ENCODE data around the gene DNAJA3. TPM values are rescaled to one million over a fixed set of nuclear protein-coding genes. Genes with fewer than 3 reads are reported as not detected.

DNAJA3 gene
- 100 to 1,000 TPM; 103 to 107 TPM for total RNA-seq

DNA sequence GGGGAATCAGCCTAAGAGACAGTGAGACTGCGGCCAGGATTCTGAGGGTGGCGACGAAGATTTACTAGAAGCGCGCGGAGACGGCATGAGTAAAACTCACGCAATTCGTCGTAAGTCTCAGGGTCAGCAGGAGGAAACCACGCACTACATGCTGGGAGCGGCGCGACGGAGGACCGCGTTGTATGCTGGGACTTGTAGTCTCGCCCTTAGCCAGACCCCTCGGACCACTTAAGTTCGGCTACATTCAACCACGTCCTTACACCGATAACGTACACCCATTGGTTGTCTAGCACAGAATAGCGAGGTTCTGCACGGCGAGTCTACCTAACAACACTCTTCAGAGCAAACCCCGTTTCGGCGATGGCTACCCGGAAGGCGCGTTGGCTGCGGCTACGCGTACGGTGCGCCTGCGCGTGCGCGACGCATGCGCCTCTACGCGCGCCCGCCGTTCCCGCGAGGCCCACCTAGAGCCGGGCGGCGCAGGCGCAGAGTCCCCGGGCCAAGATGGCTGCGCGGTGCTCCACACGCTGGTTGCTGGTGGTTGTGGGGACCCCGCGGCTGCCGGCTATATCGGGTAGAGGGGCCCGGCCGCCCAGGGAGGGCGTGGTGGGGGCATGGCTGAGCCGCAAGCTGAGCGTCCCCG lies at the start of gene DNAJA3:
Gene DNAJA3, plus strand, starts transcription at position 491 of the 643 bp plus-strand sequence. Its CDS starts 14 bp downstream, at position 505.
- peak within 1 kb of the TSS; percentile 99 for H3K27ac Mint-ChIP-seq
- H3K36me3 Mint-ChIP-seq = peaks cover 33% of the 10 kb centered on the region
- no peaks in the 10 kb centered on the region for H3K9me3 Mint-ChIP-seq
- DNase-seq = peak; percentile 96
- no peaks in the 10 kb centered on the region for H3K27me3 Mint-ChIP-seq
- peaks cover 26% of the 10 kb centered on the region for H3K4me1 Mint-ChIP-seq
- H3K4me3 Mint-ChIP-seq = peak within 1 kb of the TSS; percentile 99

DNA sequence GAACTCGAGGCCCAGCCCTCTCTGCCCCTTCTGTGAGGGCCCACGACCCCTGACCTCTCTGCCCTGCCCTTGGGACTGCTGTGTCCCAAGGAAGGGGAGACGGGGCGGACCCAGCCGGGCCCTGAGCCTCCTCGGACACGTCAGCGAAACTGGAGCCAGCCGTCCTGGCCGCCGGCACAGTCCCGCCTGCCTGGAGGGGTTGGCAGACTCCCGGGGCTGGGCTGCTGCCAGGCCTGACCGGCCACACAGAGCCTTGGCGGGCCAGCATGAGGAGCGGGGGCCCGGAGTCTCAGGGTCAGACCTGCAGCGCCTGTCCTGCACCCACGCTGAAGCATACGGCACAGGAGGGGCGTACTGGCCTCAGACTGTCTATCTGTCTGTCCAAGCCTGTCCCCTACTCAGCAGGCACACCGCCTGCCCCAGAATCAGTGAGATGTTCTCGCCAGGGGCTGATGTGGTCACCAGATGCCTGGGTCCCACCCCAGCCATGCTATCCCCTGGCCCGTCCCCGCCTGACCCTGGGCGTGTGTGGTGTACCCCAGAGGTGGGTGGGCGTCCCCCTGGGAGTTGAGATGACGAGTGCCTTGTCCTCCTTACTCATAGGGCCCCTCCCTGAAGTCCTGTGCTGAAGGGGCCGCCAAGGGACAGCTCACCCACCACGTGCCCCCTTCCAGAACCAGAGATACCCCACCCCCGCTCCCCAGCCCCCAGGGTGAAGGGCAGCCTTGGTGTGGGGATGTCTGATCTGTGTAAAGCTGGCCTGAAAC lies 49.4 kb upstream of the DNAJA3 start:
- Mint-ChIP-seq H3K36me3 (no peaks in the 10 kb centered on the region), H3K4me3 (no peak overlapping the region), H3K9me3 (no peaks in the 10 kb centered on the region), H3K27me3 (no peaks in the 10 kb centered on the region), H3K27ac (no peak overlapping the region), H3K4me1 (peaks cover 5% of the 10 kb centered on the region)
- DNase-seq = no peak

DNA sequence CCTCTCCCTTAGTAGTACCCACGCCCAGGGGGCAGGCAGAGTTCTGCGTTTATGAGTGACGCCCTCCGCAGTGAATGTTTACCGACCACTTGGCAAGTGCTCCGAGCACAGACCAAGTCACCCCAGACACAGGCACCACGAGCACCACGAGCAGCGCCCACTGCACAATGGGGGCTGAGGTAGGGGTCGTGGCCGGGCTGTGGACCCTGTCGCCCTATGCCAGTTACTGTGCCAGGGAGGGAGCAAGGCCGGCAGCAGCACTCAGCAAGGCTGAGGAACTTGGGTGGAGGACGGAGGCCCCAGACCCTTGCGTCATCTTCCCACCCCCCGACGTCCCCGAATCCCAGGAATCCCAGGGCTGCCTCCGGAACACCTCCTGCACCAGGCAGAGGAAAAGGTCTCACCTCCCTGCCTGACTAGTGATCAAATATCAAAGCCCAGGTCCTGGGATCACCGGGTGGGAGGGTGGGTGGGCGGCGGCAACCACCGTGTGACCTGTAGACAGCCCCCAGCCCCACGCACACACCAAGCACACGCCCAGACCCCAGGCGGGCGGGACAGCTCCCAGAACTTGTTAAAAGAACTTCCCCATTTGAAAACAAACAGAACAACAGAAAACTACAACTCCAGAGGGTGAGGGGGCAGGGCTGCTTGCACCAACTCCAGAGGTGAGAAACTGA lies 48.6 kb upstream of the DNAJA3 start:
- Mint-ChIP-seq H3K4me1 (peaks cover 5% of the 10 kb centered on the region), H3K27me3 (no peaks in the 10 kb centered on the region)

DNA sequence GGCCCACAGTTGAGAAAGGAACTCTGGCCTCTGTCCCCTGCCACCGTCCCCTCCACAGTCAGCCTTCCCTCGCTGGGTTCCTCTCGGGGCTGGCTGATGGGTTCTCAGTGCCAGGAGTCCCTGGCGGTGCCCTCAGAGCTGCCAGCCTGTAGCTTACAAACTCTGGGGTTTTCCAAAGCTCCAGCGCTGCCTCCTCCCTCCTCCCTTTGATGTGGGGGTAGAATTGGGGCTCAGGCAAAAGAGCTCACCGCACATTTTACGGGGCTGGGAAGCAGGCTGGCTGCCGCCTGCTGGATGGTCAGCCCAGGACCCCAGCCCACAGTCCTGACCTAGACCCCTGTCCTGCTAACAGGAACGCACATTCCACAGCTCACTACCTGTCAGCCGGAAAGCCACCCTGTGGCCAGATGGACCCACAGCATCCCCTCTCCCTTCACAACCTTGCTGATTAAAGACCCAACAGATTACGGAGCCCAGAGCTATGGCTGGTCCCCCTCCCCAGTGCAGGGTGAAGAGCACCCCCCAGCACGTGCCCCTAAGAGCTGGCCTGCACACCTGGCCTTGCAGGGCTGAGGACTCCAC lies 48.0 kb upstream of the DNAJA3 start:
- no peaks in the 10 kb centered on the region for H3K36me3 Mint-ChIP-seq
- H3K4me3 Mint-ChIP-seq = no peak overlapping the region
- H3K27me3 Mint-ChIP-seq = no peaks in the 10 kb centered on the region
- no peak overlapping the region for H3K27ac Mint-ChIP-seq
- no peaks in the 10 kb centered on the region for H3K9me3 Mint-ChIP-seq
- peaks cover 3% of the 10 kb centered on the region for H3K4me1 Mint-ChIP-seq
- DNase-seq = no peak

More for the DNA sequence above, 48.6 kb upstream of the DNAJA3 start:
- no peaks in the 10 kb centered on the region for H3K9me3 Mint-ChIP-seq
- H3K27ac Mint-ChIP-seq = no peak overlapping the region
- H3K36me3 Mint-ChIP-seq = no peaks in the 10 kb centered on the region
- DNase-seq = no peak
- H3K4me3 Mint-ChIP-seq = no peak overlapping the region

DNA sequence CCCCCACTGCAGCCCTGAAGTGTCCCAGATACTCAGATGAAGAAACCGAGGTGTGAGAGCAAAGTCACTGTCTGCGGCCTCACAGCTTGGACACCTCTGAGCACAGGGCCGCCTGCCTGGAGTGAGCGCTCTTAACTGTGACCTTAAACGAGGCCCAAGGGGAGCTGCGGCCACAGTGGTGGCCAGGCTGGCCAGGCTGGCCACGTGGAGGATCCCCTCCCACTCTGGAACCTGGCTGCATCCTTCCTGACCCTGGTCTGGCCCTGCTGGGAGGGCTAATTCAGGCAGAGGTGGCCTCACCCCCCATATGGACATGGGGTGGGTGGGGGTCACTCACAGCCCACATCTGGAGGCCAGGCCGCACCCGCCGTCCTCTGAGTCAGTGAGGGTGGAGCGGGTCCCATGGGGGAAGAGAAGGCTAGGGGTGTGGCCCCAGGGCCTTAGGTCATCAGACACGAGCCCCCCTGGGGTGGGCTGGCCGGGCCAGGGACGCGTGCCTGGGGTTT lies 47.5 kb upstream of the DNAJA3 start:
- Mint-ChIP-seq H3K4me1 (peaks cover 1% of the 10 kb centered on the region), H3K36me3 (no peaks in the 10 kb centered on the region), H3K4me3 (no peak overlapping the region), H3K27ac (no peak overlapping the region), H3K9me3 (no peaks in the 10 kb centered on the region), H3K27me3 (no peaks in the 10 kb centered on the region)
- DNase-seq = no peak

DNA sequence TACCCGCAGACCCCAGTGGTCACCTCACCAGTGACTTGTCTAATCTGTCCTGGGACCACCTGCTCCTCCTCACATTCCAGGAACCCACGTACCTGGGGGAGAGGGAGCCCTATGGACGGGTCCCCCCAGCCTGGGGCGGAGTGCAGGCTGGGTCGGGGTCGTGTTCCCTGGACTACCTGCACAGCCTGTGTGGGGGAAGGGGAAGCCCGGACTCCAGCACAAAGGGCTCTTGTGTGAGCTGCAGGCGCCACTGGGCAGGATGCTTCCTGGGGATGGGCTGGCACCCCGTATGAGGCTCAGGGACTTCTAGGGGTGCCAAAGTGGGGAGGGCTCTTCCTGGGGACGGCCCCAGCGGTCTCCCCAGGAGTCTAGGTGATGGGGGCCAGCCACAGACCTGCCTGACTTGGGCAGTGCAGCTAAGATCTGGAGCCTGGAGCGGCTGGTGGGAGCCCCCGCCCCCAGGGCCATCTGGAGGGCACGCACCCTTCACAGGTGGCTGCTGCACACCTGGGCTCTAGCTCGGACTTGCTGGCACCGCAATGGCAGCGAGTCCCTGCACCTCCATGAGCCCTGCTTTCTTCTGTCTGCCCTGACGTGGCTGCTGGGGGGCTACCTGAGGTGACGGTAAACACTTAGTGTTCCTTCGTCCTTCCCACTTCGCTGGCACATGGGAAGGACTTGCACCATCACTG lies 46.5 kb upstream of the DNAJA3 start:
- no peak for DNase-seq
- Mint-ChIP-seq H3K27me3 (no peaks in the 10 kb centered on the region), H3K4me3 (no peak overlapping the region), H3K36me3 (no peaks in the 10 kb centered on the region), H3K4me1 (no peaks in the 10 kb centered on the region), H3K27ac (no peak overlapping the region), H3K9me3 (no peaks in the 10 kb centered on the region)

DNA sequence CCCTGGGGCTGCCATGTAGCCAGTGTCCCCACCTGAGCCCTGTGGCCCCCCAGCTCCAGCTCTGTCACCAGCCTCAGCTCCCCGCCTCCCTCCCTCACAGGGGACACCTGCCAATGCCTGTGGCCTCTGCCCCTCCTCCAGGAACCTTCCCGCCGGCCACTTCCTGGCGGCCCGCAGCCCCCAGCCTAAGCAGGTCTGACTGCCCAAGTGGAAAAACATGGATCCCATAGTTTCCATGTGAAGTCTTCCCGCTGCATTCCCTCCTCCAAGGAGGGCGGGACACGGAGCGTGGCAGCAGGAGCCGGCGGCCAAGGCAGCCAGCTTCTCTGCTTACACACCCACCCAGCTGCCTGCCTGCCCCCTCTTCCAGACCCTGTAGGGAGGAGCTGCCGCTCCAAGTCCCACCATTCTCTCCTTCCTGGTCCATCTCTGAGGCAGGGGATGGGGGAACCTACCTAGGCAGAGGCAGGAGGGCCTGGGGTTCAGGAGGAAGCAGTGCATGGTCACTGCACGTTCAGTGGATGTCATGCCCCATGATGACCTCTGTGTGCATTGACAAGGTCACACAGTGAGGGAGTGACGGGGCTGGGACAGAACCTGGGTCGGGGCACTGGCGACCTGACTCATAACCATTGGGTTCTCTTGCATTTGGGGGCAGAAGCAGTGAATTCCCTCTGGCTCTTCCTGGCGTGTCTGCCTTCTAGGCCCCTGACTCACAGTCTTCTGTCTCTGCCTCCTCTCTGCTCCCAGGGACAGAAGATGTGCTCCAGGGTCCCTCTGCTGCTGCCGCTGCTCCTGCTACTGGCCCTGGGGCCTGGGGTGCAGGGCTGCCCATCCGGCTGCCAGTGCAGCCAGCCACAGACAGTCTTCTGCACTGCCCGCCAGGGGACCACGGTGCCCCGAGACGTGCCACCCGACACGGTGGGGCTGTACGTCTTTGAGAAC lies 45.3 kb upstream of the DNAJA3 start:
- Mint-ChIP-seq H3K4me3 (no peak overlapping the region), H3K4me1 (no peaks in the 10 kb centered on the region)
- no peak for DNase-seq

DNA sequence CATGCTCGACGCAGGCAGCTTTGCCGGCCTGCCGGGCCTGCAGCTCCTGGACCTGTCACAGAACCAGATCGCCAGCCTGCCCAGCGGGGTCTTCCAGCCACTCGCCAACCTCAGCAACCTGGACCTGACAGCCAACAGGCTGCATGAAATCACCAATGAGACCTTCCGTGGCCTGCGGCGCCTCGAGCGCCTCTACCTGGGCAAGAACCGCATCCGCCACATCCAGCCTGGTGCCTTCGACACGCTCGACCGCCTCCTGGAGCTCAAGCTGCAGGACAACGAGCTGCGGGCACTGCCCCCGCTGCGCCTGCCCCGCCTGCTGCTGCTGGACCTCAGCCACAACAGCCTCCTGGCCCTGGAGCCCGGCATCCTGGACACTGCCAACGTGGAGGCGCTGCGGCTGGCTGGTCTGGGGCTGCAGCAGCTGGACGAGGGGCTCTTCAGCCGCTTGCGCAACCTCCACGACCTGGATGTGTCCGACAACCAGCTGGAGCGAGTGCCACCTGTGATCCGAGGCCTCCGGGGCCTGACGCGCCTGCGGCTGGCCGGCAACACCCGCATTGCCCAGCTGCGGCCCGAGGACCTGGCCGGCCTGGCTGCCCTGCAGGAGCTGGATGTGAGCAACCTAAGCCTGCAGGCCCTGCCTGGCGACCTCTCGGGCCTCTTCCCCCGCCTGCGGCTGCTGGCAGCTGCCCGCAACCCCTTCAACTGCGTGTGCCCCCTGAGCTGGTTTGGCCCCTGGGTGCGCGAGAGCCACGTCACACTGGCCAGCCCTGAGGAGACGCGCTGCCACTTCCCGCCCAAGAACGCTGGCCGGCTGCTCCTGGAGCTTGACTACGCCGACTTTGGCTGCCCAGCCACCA lies 44.4 kb upstream of the DNAJA3 start:
- H3K4me1 Mint-ChIP-seq = no peaks in the 10 kb centered on the region
- H3K27ac Mint-ChIP-seq = no peak overlapping the region
- no peak overlapping the region for H3K4me3 Mint-ChIP-seq
- H3K27me3 Mint-ChIP-seq = no peaks in the 10 kb centered on the region
- H3K36me3 Mint-ChIP-seq = no peaks in the 10 kb centered on the region
- H3K9me3 Mint-ChIP-seq = no peaks in the 10 kb centered on the region
- DNase-seq = no peak

More for the DNA sequence above, 45.3 kb upstream of the DNAJA3 start:
- H3K27ac Mint-ChIP-seq = no peak overlapping the region
- H3K27me3 Mint-ChIP-seq = no peaks in the 10 kb centered on the region
- H3K9me3 Mint-ChIP-seq = no peaks in the 10 kb centered on the region
- H3K36me3 Mint-ChIP-seq = no peaks in the 10 kb centered on the region

DNA sequence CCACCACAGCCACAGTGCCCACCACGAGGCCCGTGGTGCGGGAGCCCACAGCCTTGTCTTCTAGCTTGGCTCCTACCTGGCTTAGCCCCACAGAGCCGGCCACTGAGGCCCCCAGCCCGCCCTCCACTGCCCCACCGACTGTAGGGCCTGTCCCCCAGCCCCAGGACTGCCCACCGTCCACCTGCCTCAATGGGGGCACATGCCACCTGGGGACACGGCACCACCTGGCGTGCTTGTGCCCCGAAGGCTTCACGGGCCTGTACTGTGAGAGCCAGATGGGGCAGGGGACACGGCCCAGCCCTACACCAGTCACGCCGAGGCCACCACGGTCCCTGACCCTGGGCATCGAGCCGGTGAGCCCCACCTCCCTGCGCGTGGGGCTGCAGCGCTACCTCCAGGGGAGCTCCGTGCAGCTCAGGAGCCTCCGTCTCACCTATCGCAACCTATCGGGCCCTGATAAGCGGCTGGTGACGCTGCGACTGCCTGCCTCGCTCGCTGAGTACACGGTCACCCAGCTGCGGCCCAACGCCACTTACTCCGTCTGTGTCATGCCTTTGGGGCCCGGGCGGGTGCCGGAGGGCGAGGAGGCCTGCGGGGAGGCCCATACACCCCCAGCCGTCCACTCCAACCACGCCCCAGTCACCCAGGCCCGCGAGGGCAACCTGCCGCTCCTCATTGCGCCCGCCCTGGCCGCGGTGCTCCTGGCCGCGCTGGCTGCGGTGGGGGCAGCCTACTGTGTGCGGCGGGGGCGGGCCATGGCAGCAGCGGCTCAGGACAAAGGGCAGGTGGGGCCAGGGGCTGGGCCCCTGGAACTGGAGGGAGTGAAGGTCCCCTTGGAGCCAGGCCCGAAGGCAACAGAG lies 43.5 kb upstream of the DNAJA3 start:
- no peak for DNase-seq
- Mint-ChIP-seq H3K36me3 (no peaks in the 10 kb centered on the region), H3K27ac (no peak overlapping the region), H3K4me3 (no peak overlapping the region), H3K4me1 (no peaks in the 10 kb centered on the region), H3K9me3 (no peaks in the 10 kb centered on the region), H3K27me3 (no peaks in the 10 kb centered on the region)

DNA sequence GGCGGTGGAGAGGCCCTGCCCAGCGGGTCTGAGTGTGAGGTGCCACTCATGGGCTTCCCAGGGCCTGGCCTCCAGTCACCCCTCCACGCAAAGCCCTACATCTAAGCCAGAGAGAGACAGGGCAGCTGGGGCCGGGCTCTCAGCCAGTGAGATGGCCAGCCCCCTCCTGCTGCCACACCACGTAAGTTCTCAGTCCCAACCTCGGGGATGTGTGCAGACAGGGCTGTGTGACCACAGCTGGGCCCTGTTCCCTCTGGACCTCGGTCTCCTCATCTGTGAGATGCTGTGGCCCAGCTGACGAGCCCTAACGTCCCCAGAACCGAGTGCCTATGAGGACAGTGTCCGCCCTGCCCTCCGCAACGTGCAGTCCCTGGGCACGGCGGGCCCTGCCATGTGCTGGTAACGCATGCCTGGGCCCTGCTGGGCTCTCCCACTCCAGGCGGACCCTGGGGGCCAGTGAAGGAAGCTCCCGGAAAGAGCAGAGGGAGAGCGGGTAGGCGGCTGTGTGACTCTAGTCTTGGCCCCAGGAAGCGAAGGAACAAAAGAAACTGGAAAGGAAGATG lies 42.8 kb upstream of the DNAJA3 start:
- DNase-seq = no peak
- H3K4me1 Mint-ChIP-seq = no peaks in the 10 kb centered on the region
- H3K27me3 Mint-ChIP-seq = no peaks in the 10 kb centered on the region
- H3K27ac Mint-ChIP-seq = no peak overlapping the region
- H3K9me3 Mint-ChIP-seq = no peaks in the 10 kb centered on the region
- no peaks in the 10 kb centered on the region for H3K36me3 Mint-ChIP-seq
- H3K4me3 Mint-ChIP-seq = no peak overlapping the region

DNA sequence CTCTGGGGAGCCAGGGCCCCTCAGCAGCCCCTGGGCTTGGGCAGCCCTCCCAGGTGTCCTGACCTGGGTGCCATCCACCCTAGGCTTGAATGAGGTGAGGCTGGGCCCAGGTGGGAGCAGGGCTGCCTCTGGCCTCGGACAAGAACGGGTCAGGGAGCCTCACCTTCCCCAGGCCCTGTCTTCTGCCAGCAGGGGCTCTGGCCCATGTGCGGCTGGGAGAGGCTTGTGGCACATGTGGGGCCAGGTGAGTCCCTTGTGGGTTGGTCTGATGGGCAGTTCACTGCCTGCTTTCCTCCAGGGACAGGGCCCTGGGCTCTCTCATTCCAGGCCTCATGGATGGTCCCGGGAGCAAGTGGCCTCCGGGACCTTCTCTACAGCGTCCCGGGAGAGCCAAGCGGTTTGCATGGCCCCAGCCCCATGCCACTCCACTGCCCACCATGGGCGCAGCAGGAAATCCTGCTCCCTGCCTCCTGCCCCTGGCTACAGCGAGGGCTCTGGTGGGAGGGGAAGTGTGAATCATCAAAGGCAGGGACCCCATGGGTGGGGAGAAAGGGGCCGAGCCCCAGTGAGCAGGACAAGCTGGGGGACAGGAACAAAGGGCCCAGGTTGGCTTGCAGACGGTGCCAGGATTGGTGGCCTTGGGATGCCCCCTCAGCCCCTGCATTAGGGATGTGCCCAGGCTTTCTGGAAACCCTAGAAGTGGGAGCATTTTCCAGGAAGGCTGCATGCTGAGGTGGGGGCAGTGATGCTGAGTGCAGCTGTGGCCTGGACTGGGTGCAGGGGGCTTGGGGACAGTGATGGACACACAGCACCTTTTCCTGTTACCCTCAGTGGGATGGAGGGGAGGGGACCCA lies 41.9 kb upstream of the DNAJA3 start:
- Mint-ChIP-seq H3K27me3 (no peaks in the 10 kb centered on the region), H3K36me3 (no peaks in the 10 kb centered on the region), H3K27ac (no peak overlapping the region), H3K9me3 (no peaks in the 10 kb centered on the region), H3K4me3 (no peak overlapping the region), H3K4me1 (no peaks in the 10 kb centered on the region)
- no peak for DNase-seq

Data from activated naive CD8-positive, alpha-beta T cell treated with anti-CD3 and anti-CD28 coated beads for 36 hours (primary cell).